Hepatocyte (in vitro differentiated cells): Measurements from ENCODE around the gene OSBPL3.

Experiments
- CTCF ChIP-seq: fragments of 200-600 bp; sonication (generic); IDR thresholded peaks from 2 replicates; pipeline ENCODE4 v1.5.1; 2016; ENCODE audit warnings: antibody characterized with exemption, mild to moderate bottlenecking; ENCODE audit not compliant: poor library complexity
- EZH2 ChIP-seq: fragments of 200-600 bp; sonication (generic); IDR thresholded peaks from 2 replicates; pipeline ENCODE4 v1.6.1; 2016; ENCODE audit warnings: antibody characterized with exemption, mild to moderate bottlenecking, borderline replicate concordance

- TF ChIP-seq EZH2 (no peak), CTCF (no peak)
These were observed 12.3 kb upstream of the OSBPL3 start for GRCh38 chr7:24992314-24992713.
